ENCODE measurements around the gene NRL.
A peak's percentile ranks its signal among the peaks of the same experiment; 100 is the strongest.

The NRL gene

DNA sequence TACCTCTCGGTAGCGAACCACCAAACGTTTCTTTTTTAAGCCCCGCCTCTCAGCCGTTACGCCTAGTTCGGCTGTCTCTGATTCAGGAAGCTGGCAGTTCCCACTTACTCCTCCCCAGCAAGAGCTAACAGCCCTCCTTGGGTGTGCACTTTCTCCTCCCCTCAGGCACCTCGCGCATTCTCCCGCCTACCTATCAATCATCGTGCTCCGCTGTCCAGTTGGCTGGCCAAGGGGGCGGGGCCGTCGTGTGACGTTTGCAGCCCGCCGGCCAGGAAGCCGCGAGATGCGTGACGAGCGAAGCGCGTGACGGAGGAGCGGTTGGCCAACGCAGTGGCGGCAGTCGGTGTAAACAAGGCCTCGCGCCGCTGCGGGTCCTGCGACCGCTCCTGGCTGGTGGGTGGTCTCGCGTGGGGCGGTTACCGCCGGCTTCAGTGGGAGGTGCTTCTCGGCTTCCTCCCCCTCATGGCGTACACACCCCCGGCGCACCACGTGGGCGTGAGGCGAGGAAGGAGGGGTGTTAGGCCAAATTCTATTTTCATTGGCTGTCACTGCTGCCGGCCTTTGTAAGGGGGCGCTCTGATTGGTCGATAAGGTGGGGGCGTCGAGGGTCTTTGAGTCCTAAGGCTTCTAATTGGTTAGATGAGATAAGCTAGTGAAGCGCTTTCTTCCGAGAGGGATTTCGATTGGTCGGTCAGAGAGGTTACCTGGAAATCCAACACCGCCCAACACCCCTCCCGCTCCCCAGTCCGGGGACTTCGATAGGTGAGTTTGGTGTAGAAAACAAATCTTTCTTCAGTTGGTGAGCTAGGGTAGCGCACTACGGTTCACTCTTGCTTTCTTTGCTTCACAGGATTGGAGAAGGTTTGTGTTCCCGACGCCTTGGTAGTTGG, at the start of gene NRL, which contains the start of gene DCAF11:
Gene NRL (minus strand): TSS at position 418 of the 890 bp plus-strand sequence. CDS start 32,101 bp downstream, outside the sequence.
Gene DCAF11 (plus strand): TSS at position 246 of the 890 bp plus-strand sequence. CDS start 818 bp downstream, outside the sequence.
- peak; percentile 100 for DNase-seq (ENCODE audit: low spot score)

DNA sequence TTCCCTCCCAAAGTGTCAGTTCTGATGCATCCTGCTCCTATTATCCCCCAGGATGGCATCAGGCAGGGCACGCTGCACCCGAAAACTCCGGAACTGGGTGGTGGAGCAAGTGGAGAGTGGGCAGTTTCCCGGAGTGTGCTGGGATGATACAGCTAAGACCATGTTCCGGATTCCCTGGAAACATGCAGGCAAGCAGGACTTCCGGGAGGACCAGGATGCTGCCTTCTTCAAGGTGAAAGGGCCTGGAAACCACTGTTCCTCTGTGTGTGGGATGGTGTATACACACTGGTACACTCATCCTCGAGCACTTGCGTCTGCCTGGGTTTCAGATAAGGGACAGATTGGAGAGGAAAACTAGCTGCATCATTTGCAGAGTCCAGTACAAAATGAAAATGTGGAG, 47.3 kb upstream of the NRL start:
- peak; percentile 45 for DNase-seq (ENCODE audit: low spot score)

DNA sequence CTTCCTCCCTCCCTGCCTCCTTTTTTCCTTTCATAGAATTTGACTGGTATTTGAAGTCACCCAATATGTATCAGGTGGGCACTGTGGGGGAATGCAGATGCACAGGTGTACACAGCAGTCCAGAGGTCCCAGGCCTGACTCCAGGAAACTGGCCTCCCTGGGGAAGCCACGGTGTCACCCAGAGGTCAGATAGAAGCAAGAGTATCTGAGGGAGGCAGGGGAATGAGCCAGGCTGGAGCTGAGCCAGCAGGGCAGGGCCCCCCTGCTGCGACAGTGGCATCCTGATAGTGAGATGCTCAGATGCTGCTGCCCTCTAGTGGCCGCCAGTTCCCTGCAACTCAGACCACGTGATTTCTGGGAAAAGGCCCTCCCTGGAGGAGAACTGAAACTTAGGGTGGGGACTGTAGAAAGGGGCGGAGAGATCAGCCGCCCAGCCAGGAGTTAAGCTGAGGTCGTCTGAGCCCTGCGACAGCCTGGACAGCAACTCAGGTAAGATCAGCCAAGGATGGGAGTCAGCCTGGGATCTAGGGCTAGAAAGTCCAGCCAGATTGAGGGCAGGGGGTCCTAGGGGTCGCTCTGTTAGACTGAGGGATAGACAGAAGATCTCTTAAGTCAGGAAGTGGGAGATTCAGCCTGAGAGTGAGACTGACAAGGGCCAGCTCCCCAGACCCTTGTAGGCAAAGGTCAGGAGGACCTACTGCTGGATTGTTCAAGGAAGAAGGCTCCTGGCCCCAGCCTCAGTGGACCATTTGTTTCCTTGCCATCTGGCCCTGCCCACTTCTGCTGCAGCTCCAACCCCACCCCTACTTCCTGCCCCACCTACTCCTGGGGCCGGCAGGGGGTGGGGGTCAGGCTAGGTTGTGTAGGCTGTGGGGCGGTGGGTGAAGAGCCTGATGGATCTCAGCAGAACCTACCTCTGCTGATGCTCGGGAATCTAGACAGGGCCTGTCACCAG, 46.4 kb upstream of the NRL start, which contains the start of gene IRF9:
Gene IRF9 (plus strand): TSS at position 416 of the 955 bp plus-strand sequence. CDS start 880 bp downstream, outside the sequence.
- DNase-seq (ENCODE audit: low spot score), result peak; percentile 99

DNA sequence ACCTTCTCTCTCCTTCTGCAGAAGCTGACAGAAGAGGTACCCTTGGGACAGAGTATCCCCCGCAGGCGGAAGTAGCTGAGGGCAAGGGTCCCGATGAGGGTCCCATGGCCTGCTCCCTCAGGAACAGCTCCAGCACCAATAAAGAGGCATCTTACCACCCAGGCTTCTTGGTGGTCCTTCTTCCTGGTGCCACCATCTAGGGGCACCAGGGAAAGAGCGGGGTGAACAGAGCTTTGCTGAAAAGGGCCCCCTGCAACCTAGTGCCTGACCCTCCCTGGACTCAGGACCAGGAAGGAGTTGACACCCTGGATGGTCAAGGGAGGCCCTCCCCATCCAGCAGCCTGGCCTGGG, 45.7 kb upstream of the NRL start:
- DNase-seq (ENCODE audit: low spot score), result no peak

DNA sequence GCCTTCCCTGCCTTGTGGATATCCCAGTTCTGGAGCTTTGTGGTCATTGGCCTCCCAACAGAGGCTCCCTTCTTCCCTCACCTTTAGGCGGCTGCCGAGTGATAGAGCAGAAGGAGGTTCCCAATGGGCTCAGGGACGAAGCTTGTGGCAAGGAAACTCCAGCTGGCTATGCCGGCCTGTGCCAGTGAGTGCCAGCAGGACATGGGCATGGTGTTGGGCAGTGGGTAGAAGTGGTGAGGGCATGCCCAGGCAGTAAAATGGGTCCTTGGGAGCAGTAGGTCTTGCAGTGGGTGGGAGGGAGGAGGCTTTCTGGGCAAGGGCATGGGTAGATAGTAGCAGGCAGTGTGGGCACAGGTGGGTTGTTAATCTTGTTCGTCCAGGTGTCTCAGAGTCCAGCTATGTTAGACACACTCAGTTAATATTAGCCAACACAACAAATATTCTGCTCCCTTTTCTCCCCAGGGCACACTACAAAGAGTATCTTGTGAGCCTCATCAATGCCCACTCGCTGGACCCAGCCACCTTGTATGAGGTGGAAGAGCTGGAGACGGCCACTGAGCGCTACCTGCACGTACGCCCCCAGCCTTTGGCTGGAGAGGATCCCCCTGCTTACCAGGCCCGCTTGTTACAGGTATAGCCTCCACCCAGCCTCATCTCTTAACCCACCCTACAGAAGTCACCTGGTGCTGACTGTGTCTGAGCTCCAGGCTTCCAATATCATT, 45.2 kb upstream of the NRL start:
- no peak for DNase-seq (ENCODE audit: low spot score)

DNA sequence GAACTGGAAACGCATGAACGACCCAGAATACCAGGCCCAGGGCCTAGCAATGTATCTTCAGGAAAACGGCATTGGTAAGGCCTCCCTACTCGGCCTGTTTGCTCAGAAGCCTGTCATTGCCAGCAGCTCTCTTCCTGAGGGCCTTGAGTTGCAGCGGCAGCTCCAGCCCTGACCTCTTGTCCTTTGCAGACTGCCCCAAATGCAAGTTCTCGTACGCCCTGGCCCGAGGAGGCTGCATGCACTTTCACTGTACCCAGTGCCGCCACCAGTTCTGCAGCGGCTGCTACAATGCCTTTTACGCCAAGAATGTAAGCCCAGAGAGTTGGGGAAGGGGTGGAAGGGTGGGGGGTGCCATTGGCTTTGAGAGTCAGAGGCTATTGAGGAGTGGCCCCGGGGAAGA, 42.6 kb upstream of the NRL start:
- no peak for DNase-seq (ENCODE audit: low spot score)

DNA sequence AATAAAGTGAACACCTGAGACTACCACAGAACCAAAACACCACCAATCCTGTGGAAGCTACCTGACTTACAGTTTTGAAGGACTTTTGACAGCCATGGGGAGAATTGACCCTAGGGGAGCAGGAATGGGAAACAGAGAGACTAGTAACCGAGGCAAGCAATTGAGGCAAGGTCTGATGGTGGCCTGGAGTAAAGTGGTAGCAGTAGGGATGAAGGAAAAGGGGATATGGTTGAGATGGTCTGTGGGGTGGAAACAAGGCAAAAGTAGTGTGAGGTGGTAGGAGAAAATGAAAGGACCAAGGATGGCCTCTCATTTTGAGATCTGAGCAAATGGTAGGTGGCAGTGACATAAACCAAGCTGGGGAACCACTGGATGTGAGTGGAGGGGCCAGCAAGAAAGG, 42.1 kb upstream of the NRL start:
- DNase-seq (ENCODE audit: low spot score), result no peak

DNA sequence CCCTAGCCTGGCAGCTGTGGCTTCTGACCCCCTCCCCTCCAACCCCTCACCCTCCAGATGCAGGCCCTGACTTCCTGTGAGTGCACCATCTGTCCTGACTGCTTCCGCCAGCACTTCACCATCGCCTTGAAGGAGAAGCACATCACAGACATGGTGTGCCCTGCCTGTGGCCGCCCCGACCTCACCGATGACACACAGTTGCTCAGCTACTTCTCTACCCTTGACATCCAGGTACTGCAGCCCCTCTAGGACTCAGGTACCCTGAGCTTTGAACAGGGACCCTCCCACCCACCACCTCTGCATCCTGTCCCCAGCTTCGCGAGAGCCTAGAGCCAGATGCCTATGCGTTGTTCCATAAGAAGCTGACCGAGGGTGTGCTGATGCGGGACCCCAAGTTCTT, 40.4 kb upstream of the NRL start:
- DNase-seq (ENCODE audit: low spot score), result no peak

DNA sequence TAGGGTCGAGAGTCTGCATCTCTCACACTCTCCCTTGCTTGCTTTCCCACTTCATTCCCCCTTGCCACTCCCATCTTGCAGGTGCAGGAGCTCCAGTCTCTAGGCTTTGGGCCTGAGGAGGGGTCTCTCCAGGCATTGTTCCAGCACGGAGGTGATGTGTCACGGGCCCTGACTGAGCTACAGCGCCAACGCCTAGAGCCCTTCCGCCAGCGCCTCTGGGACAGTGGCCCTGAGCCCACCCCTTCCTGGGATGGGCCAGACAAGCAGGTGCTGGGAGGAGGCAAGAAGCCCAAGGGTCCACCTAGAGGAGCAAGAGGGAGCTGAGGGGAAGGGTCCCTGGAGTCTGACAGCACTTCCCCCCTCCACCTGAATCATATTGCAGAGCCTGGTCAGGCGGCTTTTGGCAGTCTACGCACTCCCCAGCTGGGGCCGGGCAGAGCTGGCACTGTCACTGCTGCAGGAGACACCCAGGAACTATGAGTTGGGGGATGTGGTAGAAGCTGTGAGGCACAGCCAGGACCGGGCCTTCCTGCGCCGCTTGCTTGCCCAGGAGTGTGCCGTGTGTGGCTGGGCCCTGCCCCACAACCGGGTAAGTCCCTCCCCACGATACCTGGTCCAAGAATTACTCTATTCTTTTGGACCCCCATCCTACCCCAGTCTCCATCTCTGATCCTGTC, 36.8 kb upstream of the NRL start:
- no peak for DNase-seq (ENCODE audit: low spot score)

DNA sequence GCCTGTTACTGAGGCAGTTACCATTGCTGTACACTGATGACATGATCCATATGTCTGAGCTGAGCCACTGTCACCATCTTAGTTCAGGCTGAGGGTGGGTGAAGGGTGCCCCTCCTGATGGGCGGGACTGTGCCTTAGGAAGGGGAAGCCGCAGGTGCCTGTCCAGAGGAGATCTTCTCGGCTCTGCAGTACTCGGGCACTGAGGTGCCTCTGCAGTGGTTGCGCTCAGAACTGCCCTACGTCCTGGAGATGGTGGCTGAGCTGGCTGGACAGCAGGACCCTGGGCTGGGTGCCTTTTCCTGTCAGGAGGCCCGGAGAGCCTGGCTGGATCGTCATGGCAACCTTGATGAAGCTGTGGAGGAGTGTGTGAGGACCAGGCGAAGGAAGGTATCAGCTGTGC, 36.2 kb upstream of the NRL start:
- no peak for DNase-seq (ENCODE audit: low spot score)

DNA sequence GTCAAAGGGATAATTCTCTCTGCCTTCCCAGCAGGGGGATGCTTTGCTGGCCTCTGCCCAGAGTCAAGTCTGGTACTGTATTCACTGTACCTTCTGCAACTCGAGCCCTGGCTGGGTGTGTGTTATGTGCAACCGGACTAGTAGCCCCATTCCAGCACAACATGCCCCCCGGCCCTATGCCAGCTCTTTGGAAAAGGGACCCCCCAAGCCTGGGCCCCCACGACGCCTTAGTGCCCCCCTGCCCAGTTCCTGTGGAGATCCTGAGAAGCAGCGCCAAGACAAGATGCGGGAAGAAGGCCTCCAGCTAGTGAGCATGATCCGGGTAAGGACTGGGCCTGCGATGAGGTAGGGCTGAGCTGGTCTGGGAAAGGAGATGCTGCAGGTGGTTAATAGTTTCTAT, 35.8 kb upstream of the NRL start:
- DNase-seq (ENCODE audit: low spot score), result no peak

DNA sequence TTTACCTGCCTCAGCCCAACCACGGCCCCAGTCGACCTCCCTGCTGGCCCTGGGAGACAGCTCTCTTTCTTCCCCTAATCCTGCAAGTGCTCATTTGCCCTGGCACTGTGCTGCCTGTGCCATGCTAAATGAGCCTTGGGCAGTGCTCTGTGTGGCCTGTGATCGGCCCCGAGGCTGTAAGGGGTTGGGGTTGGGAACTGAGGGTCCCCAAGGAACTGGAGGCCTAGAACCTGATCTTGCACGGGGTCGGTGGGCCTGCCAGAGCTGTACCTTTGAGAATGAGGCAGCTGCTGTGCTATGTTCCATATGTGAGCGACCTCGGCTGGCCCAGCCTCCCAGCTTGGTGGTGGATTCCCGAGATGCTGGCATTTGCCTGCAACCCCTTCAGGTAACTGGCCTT, 35.3 kb upstream of the NRL start:
- no peak for DNase-seq (ENCODE audit: low spot score)

DNA sequence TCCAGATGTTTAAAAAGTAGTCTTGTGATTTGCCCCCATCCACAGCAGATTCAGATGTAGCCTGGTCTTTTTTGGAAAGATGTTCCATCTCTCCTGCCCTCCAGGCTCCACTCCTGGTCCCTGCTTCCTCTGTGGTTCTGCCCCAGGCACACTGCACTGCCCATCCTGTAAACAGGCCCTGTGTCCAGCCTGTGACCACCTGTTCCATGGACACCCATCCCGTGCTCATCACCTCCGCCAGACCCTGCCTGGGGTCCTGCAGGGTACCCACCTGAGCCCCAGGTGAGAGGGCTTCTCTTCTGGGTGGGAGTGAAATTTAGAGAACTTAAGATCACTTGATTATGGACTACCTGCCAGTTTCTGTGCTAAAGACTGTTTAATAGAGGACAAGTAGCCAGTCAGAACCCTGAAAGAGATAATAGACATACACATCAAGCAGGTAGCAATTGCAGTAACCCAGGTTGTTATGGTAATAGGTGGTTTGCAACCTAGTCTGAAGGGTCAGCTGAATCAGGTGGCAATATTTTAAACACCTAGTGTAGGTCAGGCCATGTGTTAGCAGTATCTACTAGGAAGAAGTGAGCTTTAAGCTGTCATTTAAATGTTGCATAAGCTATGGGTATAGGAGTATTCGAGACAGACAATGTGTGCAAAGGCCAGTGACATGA, 34.7 kb upstream of the NRL start:
- no peak for DNase-seq (ENCODE audit: low spot score)

DNA sequence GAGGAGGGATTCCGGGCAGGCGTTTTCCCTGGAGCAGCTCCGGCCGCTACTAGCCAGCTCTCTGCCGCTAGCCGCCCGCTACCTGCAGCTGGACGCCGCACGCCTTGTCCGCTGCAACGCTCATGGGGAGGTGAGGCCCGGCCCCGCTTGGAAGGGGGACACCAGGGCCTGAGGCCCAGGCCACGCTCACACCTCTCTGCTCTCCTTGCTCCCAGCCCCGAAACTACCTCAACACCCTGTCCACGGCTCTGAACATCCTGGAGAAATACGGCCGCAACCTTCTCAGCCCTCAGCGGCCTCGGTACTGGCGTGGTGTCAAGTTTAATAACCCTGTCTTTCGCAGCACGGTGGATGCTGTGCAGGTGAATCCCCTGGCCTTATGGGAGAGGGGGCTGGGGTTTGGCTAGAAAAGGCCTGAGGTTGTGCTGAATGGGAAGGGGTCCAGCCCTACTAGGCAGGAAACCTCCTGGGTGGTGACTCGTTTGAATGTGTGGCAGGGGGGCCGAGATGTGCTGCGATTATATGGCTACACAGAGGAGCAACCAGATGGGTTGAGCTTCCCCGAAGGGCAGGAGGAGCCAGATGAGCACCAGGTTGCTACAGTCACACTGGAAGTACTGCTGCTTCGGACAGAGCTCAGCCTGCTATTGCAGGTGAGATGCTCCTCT, 33.1 kb upstream of the NRL start:
- DNase-seq (ENCODE audit: low spot score), result no peak

DNA sequence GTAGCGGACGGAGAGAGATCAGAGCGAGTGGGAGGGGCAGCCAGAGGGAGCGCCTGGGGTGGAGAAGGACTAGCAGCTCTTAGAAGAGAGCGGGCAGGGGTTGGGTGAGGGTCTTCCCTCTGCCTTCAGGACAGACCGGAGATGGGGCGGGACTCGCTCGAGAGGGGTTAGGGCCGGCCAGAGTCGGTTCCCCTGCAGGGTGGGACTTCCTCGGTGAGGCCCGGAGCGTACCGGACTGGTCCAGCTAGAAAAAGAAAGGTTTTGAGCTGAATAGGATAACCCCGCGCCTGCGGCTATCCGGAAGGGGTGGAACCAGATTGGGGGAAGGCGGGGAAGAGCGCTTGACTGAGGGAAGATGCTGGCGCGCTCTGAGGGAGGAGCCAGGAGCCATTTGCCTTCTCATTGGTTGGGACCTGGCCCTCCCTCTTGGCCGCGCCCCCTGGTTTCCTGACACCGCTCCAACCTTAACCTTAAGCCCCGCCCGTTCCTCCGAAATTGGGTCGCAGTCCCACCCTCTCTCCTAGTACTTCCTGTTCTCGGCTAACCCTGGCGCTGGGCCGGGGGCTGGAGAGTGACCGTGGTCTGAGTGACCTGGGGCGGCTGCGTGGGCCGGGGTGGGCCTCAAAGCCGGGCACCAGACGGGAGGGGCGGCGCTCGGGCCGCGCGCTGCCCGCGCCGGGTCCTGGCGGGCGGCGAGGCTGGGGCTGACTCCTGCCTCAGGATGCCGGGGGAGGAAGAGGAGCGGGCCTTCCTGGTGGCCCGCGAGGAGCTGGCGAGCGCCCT, 32.4 kb upstream of the NRL start, which contains the start of gene RNF31:
Gene RNF31 (plus strand): TSS at position 521 of the 783 bp plus-strand sequence. CDS start 201 bp downstream, at position 722.
- peak; percentile 98 for DNase-seq (ENCODE audit: low spot score)

DNA sequence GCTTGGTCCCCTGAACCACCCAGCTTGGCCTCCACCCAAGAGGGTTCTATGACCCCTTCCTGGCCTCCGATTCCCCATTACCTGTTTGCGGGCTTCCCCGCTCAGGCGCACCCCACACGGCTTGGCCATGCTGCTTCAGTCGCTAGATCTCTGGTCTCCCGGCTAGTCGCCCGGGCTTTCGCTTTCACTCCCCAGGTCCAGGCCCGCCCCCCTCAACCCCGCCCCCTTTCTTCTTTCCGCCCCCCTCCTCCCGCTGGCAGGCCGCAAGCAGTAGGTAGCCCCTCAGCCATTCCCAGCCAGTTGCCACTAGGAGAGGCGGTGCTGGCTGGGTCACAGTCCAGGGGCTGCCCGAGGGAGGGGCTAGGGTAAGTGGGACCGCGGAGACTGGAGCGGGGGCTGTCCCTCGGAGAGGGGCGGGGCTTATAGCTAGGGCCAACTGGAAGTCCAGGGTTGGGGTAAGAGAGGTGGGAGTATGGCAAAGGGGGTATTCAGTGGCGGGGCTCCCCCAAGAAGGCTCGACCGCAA, 31.8 kb upstream of the NRL start, which contains the start of gene PSME2:
Gene PSME2 (minus strand): TSS at position 158 of the 525 bp plus-strand sequence. CDS start 29 bp downstream, at position 129.
- DNase-seq (ENCODE audit: low spot score), result peak; percentile 82

DNA sequence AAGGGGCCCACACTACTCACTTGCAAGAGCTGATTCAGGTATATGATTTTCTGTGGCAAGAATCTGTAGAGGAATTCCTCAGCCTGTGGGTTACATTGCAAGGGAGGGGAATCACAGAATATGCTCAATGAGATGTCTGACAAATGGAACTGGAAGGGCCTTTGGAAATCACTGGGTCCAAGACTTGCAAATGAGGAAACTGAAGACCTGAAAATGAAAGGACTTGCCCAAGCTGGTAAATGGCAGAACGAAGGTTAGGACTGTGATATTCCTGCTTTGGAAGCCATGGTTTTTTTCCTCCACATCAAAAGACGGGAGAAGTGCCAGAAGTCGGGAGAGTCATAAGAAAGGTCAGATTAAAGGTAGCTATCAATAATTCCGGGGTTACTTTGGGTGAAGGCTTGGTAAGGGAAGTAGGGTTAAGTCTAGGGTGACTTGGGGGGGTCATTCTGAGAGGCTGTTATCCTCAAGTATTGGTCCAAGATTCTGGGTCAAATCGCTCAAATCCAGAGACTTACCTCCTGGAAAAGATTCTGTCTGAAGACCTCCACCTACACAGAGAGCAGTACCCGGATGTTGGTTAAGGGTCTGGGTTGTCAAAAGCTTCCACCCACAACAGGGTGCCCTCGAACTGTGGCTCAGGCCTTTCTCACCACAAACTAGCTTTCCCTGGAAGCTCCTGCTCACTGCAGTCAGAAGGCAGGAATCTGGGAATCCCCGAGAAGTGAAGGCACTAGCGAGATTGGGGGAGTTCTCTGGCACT, 31.1 kb upstream of the NRL start:
- no peak for DNase-seq (ENCODE audit: low spot score)

DNA sequence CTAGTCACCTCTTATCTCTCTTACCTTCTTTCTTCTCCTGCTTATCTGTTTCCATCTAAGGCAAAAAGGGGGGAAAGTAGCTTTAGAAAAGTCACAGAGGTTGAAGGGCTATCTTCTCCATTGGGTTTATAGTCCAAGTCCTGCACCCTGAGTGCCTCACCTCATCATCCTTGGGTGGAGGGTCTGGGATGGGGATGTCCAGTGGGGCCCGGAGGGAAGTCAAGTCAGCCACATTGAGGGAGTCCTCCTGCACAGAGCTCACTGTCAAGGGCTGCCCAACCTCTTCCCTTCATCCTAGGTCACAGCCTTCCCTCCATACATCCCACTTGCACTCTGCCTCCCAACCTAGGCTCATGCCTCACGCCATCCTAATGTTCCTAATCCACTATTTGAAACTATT, 30.5 kb upstream of the NRL start:
- no peak for DNase-seq (ENCODE audit: low spot score)

All from hematopoietic multipotent progenitor cell treated with erythropoietin and hydrocortisone succinate and interleukin-3 and kit ligand, for 15 days (in vitro differentiated cells).